ENCODE results near the gene LACC1.

The LACC1 gene

DNA sequence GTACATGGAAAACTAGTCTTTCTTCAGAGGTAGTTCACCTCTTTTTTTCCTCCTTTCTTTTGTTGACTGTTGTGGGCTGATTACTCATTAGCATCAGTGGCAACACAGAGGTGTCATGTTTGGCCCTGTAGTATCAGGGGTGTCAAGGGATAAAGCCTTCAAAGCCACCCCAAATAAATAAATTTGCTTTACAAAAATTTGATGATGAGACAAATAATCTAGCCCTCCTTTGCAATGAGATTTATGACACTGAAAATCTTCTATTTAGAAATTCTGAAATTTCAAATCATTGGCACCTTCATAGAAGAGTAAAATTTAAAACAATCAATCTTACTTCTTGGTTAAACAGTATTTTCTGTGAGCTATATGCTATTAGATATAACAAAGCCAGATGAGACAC is 1.9 kb downstream of the LACC1 start:
- peaks cover 10% of the 10 kb centered on the region in 2 donors for H3K4me1 ChIP-seq (ENCODE audit: control insufficient read depth in 1 of 2, insufficient read depth in 2 of 2, low read length in 2 of 2)
- no peak overlapping the region for H3K9ac ChIP-seq (ENCODE audit: low read depth in 1 of 2, low read length in 2 of 2)
- no peak overlapping the region for H3K27ac ChIP-seq (ENCODE audit: low read depth, low read length)

DNA sequence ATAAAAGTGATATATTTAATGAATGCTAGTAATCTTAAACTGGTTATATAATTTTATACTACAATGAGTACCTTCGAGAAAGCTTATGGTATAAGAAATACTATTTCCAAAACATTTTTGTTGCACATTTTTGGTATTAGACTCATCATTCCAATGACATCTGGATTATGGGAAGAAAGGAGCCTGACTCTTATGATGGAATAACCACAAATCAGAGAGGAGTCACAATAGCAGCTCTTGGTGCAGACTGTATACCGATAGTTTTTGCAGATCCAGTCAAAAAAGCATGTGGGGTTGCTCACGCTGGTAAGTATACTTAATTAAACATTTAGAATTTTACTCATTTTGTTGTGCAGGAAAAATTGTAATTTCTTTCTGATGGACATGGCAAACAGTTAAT is 3.9 kb downstream of the LACC1 start:
- H3K36me3 ChIP-seq (ENCODE audit: control insufficient read depth in 1 of 2, insufficient read depth in 2 of 2, low read length in 2 of 2), result no peaks in the 10 kb centered on the region

More for the DNA sequence above, 1.9 kb downstream of the LACC1 start:
- Histone ChIP-seq H3K36me3 (ENCODE audit: control insufficient read depth in 1 of 2, insufficient read depth in 2 of 2, low read length in 2 of 2) (no peaks in the 10 kb centered on the region), H3K9me3 (ENCODE audit: control insufficient read depth in 1 of 2, low read length in 2 of 2) (no peaks in the 10 kb centered on the region), H3K27me3 (ENCODE audit: control insufficient read depth in 1 of 2, insufficient read depth in 2 of 2, low read length in 2 of 2) (no peaks in the 10 kb centered on the region), H3K4me3 (ENCODE audit: low read depth in 1 of 2, low read length in 2 of 2) (no peak overlapping the region)

DNA sequence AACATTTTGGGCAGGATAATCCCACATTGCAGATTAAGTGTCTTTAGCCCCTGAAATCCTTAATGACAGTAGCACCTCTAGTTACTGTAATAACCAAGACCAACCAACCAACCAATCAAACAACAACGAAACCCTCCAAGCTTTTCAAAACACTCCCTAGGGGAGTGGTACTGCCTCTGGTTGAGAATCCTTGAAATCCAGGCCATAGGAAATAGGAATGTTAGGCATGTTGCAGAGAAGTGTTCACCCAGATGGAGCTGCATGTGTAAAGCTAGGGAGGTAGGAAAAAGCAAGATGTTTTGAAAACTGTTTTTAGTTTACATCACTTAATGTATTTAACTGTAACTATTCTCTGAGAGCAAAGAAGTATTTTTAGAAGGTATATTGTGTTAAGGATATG is 4.5 kb downstream of the LACC1 start:
- no peak overlapping the region for H3K9ac ChIP-seq (ENCODE audit: low read depth in 1 of 2, low read length in 2 of 2)
- H3K27me3 ChIP-seq (ENCODE audit: control insufficient read depth in 1 of 2, insufficient read depth in 2 of 2, low read length in 2 of 2), result no peaks in the 10 kb centered on the region
- H3K9me3 ChIP-seq (ENCODE audit: control insufficient read depth in 1 of 2, low read length in 2 of 2), result no peaks in the 10 kb centered on the region

More for the DNA sequence above, 3.9 kb downstream of the LACC1 start:
- Histone ChIP-seq H3K4me1 (ENCODE audit: control insufficient read depth in 1 of 2, insufficient read depth in 2 of 2, low read length in 2 of 2) (peaks cover 1 to 4% of the 10 kb centered on the region in 2 donors), H3K9me3 (ENCODE audit: control insufficient read depth in 1 of 2, low read length in 2 of 2) (no peaks in the 10 kb centered on the region), H3K9ac (ENCODE audit: low read depth in 1 of 2, low read length in 2 of 2) (no peak overlapping the region), H3K4me3 (ENCODE audit: low read depth in 1 of 2, low read length in 2 of 2) (no peak overlapping the region), H3K27ac (ENCODE audit: low read depth, low read length) (no peak overlapping the region), H3K27me3 (ENCODE audit: control insufficient read depth in 1 of 2, insufficient read depth in 2 of 2, low read length in 2 of 2) (no peaks in the 10 kb centered on the region)

DNA sequence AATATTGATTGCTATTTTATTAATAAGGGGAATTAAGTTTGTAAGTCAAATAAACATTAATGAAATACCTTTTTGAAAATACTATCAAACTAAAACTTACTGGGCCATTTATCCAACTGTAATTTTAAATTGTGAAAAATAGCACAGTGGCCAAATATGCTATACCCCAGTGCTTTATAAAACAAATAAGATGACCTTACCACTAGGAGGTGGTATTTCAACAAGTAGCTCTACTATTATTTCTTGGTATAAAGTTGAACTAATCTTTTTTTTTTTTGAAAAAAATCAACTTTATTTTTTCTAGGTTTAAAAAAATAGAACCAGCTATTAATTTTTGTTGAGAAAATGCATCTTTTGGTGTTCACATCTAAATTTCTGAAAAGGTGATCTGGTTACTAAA is 14.7 kb downstream of the LACC1 start:
- Histone ChIP-seq H3K4me1 (ENCODE audit: control insufficient read depth in 1 of 2, insufficient read depth in 2 of 2, low read length in 2 of 2) (peaks cover 0 to 7% of the 10 kb centered on the region in 2 donors), H3K9me3 (ENCODE audit: control insufficient read depth in 1 of 2, low read length in 2 of 2) (no peaks in the 10 kb centered on the region), H3K27me3 (ENCODE audit: control insufficient read depth in 1 of 2, insufficient read depth in 2 of 2, low read length in 2 of 2) (no peaks in the 10 kb centered on the region), H3K4me3 (ENCODE audit: low read depth in 1 of 2, low read length in 2 of 2) (no peak overlapping the region), H3K27ac (ENCODE audit: low read depth, low read length) (no peak overlapping the region), H3K9ac (ENCODE audit: low read depth in 1 of 2, low read length in 2 of 2) (no peak overlapping the region), H3K36me3 (ENCODE audit: control insufficient read depth in 1 of 2, insufficient read depth in 2 of 2, low read length in 2 of 2) (no peaks in the 10 kb centered on the region)

More for the DNA sequence above, 4.5 kb downstream of the LACC1 start:
- no peak overlapping the region for H3K27ac ChIP-seq (ENCODE audit: low read depth, low read length)
- no peak overlapping the region for H3K4me3 ChIP-seq (ENCODE audit: low read depth in 1 of 2, low read length in 2 of 2)
- H3K4me1 ChIP-seq (ENCODE audit: control insufficient read depth in 1 of 2, insufficient read depth in 2 of 2, low read length in 2 of 2), result peaks cover 0 to 3% of the 10 kb centered on the region in 2 donors
- H3K36me3 ChIP-seq (ENCODE audit: control insufficient read depth in 1 of 2, insufficient read depth in 2 of 2, low read length in 2 of 2), result no peaks in the 10 kb centered on the region

DNA sequence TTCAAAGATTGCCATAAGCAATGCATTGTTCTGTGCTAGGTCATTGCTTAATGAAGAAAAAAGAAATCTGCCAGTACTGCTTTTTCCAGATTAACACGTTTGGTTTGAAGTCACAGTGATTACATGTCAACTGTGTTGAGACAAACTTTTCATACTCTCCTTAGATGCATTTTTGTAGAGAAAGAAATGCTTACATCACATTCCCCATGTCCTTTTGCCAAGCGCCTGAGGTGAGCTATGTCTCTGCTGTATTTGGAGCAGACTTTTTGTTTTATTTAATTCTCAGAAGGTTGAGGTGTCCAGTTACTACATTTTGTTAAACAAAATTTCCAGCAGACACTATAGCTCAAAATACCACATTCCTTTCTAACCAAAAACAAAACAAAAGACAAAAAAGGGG is 16.2 kb downstream of the LACC1 start:
- Histone ChIP-seq H3K27ac (ENCODE audit: low read depth, low read length) (no peak overlapping the region), H3K9ac (ENCODE audit: low read depth in 1 of 2, low read length in 2 of 2) (no peak overlapping the region), H3K9me3 (ENCODE audit: control insufficient read depth in 1 of 2, low read length in 2 of 2) (no peaks in the 10 kb centered on the region), H3K4me3 (ENCODE audit: low read depth in 1 of 2, low read length in 2 of 2) (no peak overlapping the region), H3K4me1 (ENCODE audit: control insufficient read depth in 1 of 2, insufficient read depth in 2 of 2, low read length in 2 of 2) (peaks cover 0 to 7% of the 10 kb centered on the region in 2 donors), H3K36me3 (ENCODE audit: control insufficient read depth in 1 of 2, insufficient read depth in 2 of 2, low read length in 2 of 2) (no peaks in the 10 kb centered on the region), H3K27me3 (ENCODE audit: control insufficient read depth in 1 of 2, insufficient read depth in 2 of 2, low read length in 2 of 2) (no peaks in the 10 kb centered on the region)

DNA sequence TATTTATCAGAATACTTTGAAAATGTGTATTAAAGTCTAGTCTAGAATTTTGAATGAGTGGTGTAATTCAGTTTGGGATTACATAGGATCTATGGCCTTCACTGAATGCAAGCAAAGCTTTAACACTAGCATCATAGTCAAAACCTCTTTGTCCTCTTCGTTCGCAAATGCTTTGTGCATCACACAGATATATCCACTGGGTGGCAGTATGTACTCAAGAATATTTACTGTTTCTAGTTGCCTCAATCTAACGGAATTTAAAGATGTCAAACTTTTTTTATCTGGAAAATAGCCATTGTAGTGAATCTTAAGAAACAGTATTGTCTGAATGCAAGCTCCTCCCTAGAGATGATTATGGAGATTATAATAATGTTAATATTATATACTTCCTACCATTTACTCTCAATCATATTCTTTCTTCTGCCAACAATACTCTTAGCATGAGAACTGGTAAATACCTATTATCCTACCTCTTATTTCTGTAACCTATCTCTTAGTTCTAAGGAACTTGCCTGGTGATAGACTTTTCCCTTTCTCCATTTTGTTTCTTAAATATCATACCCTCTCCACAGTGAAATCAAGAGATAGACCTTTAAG is 25.8 kb downstream of the LACC1 start:
- H3K9me3 ChIP-seq (ENCODE audit: control insufficient read depth in 1 of 2, low read length in 2 of 2), result no peaks in the 10 kb centered on the region
- no peaks in the 10 kb centered on the region for H3K27me3 ChIP-seq (ENCODE audit: control insufficient read depth in 1 of 2, insufficient read depth in 2 of 2, low read length in 2 of 2)
- no peak overlapping the region for H3K4me3 ChIP-seq (ENCODE audit: low read depth in 1 of 2, low read length in 2 of 2)
- H3K27ac ChIP-seq (ENCODE audit: low read depth, low read length), result no peak overlapping the region
- H3K4me1 ChIP-seq (ENCODE audit: control insufficient read depth in 1 of 2, insufficient read depth in 2 of 2, low read length in 2 of 2), result peaks cover 0 to 4% of the 10 kb centered on the region in 2 donors
- no peak overlapping the region for H3K9ac ChIP-seq (ENCODE audit: low read depth in 1 of 2, low read length in 2 of 2)
- H3K36me3 ChIP-seq (ENCODE audit: control insufficient read depth in 1 of 2, insufficient read depth in 2 of 2, low read length in 2 of 2), result no peaks in the 10 kb centered on the region

DNA sequence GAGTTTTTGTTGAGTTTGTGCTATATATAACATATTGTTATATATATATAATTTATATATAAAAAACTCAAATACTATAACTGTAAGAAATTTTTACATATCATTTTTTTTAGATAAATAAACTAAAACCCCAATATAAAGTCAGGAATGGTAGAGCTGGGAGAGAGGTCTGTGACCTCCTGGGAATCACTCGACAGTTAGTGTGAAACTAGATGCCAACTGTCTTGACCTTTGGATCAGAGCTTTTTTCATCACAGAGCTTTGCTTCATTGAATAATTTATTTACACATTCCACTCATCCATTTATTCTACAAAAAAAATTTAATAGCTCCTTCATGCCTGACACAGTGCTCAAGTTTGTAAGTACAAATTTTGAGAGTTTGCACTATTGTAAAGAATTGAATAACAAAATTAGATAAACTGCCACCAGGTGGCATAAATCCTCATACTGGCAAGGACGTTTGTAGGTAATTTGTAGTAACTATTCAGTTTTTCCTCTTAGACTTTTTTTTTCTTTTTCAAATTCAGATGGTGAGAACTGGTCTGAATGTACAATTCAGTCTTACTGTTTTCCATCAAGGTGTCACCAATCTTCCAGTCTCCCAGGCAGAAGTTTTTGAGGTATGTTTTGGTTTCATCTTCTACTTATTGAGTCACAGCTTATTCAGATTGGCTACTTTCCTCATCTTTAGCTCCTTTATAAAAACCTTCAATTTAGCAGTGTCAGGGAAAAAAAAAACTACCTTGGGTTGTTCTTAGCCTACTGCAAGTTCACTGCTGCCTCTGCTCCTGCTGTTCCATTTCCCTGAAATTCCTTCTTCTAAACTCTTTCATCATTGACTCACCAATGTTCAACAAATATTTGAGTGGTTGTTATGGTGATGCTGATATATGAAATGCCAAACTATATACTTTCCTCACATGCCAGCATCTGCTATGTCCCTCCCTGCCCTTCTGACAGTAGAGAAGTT is 28.7 kb downstream of the LACC1 start:
- Histone ChIP-seq H3K9me3 (ENCODE audit: control insufficient read depth in 1 of 2, low read length in 2 of 2) (no peaks in the 10 kb centered on the region), H3K36me3 (ENCODE audit: control insufficient read depth in 1 of 2, insufficient read depth in 2 of 2, low read length in 2 of 2) (no peaks in the 10 kb centered on the region), H3K27me3 (ENCODE audit: control insufficient read depth in 1 of 2, insufficient read depth in 2 of 2, low read length in 2 of 2) (peaks cover 0 to 2% of the 10 kb centered on the region in 2 donors), H3K9ac (ENCODE audit: low read depth in 1 of 2, low read length in 2 of 2) (no peak overlapping the region), H3K4me3 (ENCODE audit: low read depth in 1 of 2, low read length in 2 of 2) (no peak overlapping the region), H3K27ac (ENCODE audit: low read depth, low read length) (no peak overlapping the region), H3K4me1 (ENCODE audit: control insufficient read depth in 1 of 2, insufficient read depth in 2 of 2, low read length in 2 of 2) (peaks cover 0 to 4% of the 10 kb centered on the region in 2 donors)

DNA sequence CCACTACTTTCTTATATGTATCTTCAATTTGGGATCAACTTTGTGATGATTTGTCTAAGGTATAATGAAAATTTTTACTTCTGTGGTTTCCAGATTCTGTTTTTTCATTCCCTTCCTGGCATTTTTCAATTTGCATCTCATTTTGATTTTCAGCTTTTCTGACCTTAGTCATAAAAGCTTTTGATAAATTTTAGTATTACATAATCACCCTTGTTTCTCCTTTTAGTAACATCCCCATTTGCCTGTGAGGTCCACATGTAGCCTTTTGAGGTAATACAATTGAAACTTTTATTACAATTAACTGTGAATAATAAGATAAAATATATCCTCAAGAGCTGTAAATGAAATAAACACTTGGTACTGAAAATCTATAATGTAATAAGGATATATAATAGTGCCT is 31.2 kb downstream of the LACC1 start:
- Histone ChIP-seq H3K27ac (ENCODE audit: low read depth, low read length) (no peak overlapping the region), H3K9me3 (ENCODE audit: control insufficient read depth in 1 of 2, low read length in 2 of 2) (no peaks in the 10 kb centered on the region), H3K9ac (ENCODE audit: low read depth in 1 of 2, low read length in 2 of 2) (no peak overlapping the region), H3K36me3 (ENCODE audit: control insufficient read depth in 1 of 2, insufficient read depth in 2 of 2, low read length in 2 of 2) (no peaks in the 10 kb centered on the region), H3K4me1 (ENCODE audit: control insufficient read depth in 1 of 2, insufficient read depth in 2 of 2, low read length in 2 of 2) (peaks cover 0 to 4% of the 10 kb centered on the region in 2 donors), H3K27me3 (ENCODE audit: control insufficient read depth in 1 of 2, insufficient read depth in 2 of 2, low read length in 2 of 2) (peaks cover 0 to 2% of the 10 kb centered on the region in 2 donors), H3K4me3 (ENCODE audit: low read depth in 1 of 2, low read length in 2 of 2) (no peak overlapping the region)

DNA sequence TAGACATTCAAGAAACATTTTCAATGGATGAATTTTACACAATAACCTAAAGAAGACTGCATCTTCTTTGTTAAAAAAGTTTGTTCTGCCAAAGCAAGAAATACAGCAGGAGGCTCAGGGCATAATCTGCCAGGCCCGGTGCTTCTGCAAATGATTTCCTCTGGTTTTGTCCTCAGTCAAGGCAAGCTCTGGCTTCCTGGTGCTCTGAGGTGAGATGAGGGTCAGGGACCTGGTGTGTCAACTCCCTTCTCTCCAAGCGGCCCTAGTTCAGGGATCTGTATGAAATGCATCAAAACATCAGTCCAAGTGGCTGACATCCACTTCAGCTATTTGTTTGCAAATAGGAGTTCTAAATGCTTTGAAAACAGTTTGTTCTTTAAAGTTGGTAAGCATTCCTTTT is 31.6 kb downstream of the LACC1 start:
- Histone ChIP-seq H3K9ac (ENCODE audit: low read depth in 1 of 2, low read length in 2 of 2) (no peak overlapping the region), H3K4me1 (ENCODE audit: control insufficient read depth in 1 of 2, insufficient read depth in 2 of 2, low read length in 2 of 2) (peaks cover 0 to 4% of the 10 kb centered on the region in 2 donors), H3K4me3 (ENCODE audit: low read depth in 1 of 2, low read length in 2 of 2) (no peak overlapping the region), H3K36me3 (ENCODE audit: control insufficient read depth in 1 of 2, insufficient read depth in 2 of 2, low read length in 2 of 2) (no peaks in the 10 kb centered on the region), H3K9me3 (ENCODE audit: control insufficient read depth in 1 of 2, low read length in 2 of 2) (no peaks in the 10 kb centered on the region), H3K27me3 (ENCODE audit: control insufficient read depth in 1 of 2, insufficient read depth in 2 of 2, low read length in 2 of 2) (peaks cover 0 to 2% of the 10 kb centered on the region in 2 donors), H3K27ac (ENCODE audit: low read depth, low read length) (no peak overlapping the region)

DNA sequence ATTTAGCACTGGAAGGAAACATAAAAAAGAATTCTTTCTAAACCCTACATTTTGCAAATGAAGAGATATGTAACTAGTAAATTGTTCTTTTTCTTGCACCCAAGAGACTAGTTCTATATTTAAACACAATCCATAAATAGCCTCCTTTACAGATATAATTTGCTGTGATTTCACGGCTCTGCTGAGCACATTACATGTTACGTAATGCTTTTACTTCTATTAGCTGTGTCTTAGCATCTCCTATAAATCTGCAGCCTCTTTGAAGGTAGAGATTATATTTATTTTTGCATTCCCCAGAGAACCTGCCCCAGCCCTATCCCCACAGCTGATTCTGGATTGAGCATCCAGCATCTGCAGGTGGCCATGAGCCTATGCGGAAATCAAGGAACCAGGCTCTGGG is 32.2 kb downstream of the LACC1 start:
- H3K9me3 ChIP-seq (ENCODE audit: control insufficient read depth in 1 of 2, low read length in 2 of 2), result no peaks in the 10 kb centered on the region
- no peaks in the 10 kb centered on the region for H3K36me3 ChIP-seq (ENCODE audit: control insufficient read depth in 1 of 2, insufficient read depth in 2 of 2, low read length in 2 of 2)
- H3K27me3 ChIP-seq (ENCODE audit: control insufficient read depth in 1 of 2, insufficient read depth in 2 of 2, low read length in 2 of 2), result peaks cover 0 to 2% of the 10 kb centered on the region in 2 donors
- H3K9ac ChIP-seq (ENCODE audit: low read depth in 1 of 2, low read length in 2 of 2), result no peak overlapping the region
- no peak overlapping the region for H3K4me3 ChIP-seq (ENCODE audit: low read depth in 1 of 2, low read length in 2 of 2)
- H3K4me1 ChIP-seq (ENCODE audit: control insufficient read depth in 1 of 2, insufficient read depth in 2 of 2, low read length in 2 of 2), result peaks cover 0 to 4% of the 10 kb centered on the region in 2 donors
- no peak overlapping the region for H3K27ac ChIP-seq (ENCODE audit: low read depth, low read length)

Data from duodenal mucosa (tissue), 2 donors.